NCI-H146 (cell line): ENCODE measurements around the gene ABCC8.

ENCODE experiments used
- DNase-seq: peaks from one replicate; lab custom pipeline; 2025; lab: John Stamatoyannopoulos, UW

ABCC8 gene

GRCh38 chr11:17386331-17387084, 90.1 kb downstream of the ABCC8 start:
- peak; percentile 52 for DNase-seq

- no peak for DNase-seq
Measured at GRCh38 chr11:17385926-17386325, 90.7 kb downstream of the ABCC8 start.

GRCh38 chr11:17385492-17385891, 91.2 kb downstream of the ABCC8 start:
- no peak for DNase-seq

- DNase-seq: peak; percentile 87
Measured at GRCh38 chr11:17384002-17384511, 92.6 kb downstream of the ABCC8 start.

- no peak for DNase-seq
Measured at GRCh38 chr11:17383461-17383860, 93.2 kb downstream of the ABCC8 start.

- no peak for DNase-seq
Measured at GRCh38 chr11:17382046-17382728, 94.5 kb downstream of the ABCC8 start.

- DNase-seq: no peak
Measured at GRCh38 chr11:17381156-17381555, 95.5 kb downstream of the ABCC8 start.

GRCh38 chr11:17379383-17380180, 97.1 kb downstream of the ABCC8 start:
- DNase-seq: no peak

GRCh38 chr11:17378655-17379054, 98.0 kb downstream of the ABCC8 start:
- no peak for DNase-seq

- no peak for DNase-seq
Measured at GRCh38 chr11:17376493-17376892, 100.2 kb downstream of the ABCC8 start.

- DNase-seq: no peak
Measured at GRCh38 chr11:17375547-17375946, 101.1 kb downstream of the ABCC8 start.

- DNase-seq: peak; percentile 6
Measured at GRCh38 chr11:17371614-17372013, 105.0 kb downstream of the ABCC8 start.

- DNase-seq: no peak
Measured at GRCh38 chr11:17369684-17370243, 106.9 kb downstream of the ABCC8 start.

GRCh38 chr11:17369094-17369493, 107.6 kb downstream of the ABCC8 start:
- DNase-seq: no peak

- DNase-seq: no peak
Measured at GRCh38 chr11:17368551-17368950, 108.1 kb downstream of the ABCC8 start.

- DNase-seq: no peak
Measured at GRCh38 chr11:17366495-17366894, 110.2 kb downstream of the ABCC8 start.

GRCh38 chr11:17354601-17354991, 122.0 kb downstream of the ABCC8 start:
- peak; percentile 65 for DNase-seq

- no peak for DNase-seq
Measured at GRCh38 chr11:17353821-17354600, 122.6 kb downstream of the ABCC8 start.

- DNase-seq: peak; percentile 81
Measured at GRCh38 chr11:17352950-17353820, 123.5 kb downstream of the ABCC8 start.

GRCh38 chr11:17351510-17352176, 125.0 kb downstream of the ABCC8 start, which contains the start of gene NCR3LG1:
Gene NCR3LG1, plus strand, starts transcription at chr11:17351800. Its CDS starts 170 bp downstream, at chr11:17351970.
- DNase-seq: peak; percentile 73
